Muscle layer of colon (tissue), 2 donors: ENCODE measurements around the gene CLIC3.

Experiments used
- H3K27ac ChIP-seq: one replicate; pipeline ENCODE4 v1.7.0; 2013; ENCODE audit warnings: low read depth, mild to moderate bottlenecking, low read length, moderate library complexity
- H3K27me3 ChIP-seq, 2 donors: one replicate each; pipeline ENCODE4 v1.7.0; 2013; ENCODE audit warnings: low read length in 2 of 2, mild to moderate bottlenecking in 2 of 2; ENCODE audit not compliant: insufficient read depth in 2 of 2, control insufficient read depth in 1 of 2
- H3K36me3 ChIP-seq: one replicate; pipeline ENCODE4 v1.7.0; 2013; ENCODE audit warnings: mild to moderate bottlenecking, low read length; ENCODE audit not compliant: insufficient read depth
- H3K4me1 ChIP-seq: one replicate; pipeline ENCODE4 v1.7.0; 2013; ENCODE audit warnings: mild to moderate bottlenecking, low read length; ENCODE audit not compliant: insufficient read depth
- H3K4me3 ChIP-seq, 2 donors: one replicate each; pipeline ENCODE4 v1.7.0; 2013; ENCODE audit warnings: low read length in 2 of 2, low read depth in 1 of 2, mild to moderate bottlenecking in 1 of 2, moderate library complexity in 1 of 2
- H3K9ac ChIP-seq: one replicate; pipeline ENCODE4 v1.7.0; 2013; ENCODE audit warnings: low read length
- H3K9me3 ChIP-seq: one replicate; pipeline ENCODE4 v1.7.0; 2013; ENCODE audit warnings: mild to moderate bottlenecking, low read length
- donor health status: abdominal sarcoma.
- donor health status: Adenocarcinoma of cecum.

CLIC3 gene

GRCh38 chr9:136974817-136975535, 21.4 kb downstream of the CLIC3 start:
- Histone ChIP-seq H3K4me3 (no peak overlapping the region), H3K9ac (no peak overlapping the region), H3K27ac (no peak overlapping the region), H3K36me3 (no peaks in the 10 kb centered on the region), H3K4me1 (no peaks in the 10 kb centered on the region), H3K27me3 (peaks cover 0 to 14% of the 10 kb centered on the region in 2 donors), H3K9me3 (no peaks in the 10 kb centered on the region)

DNA sequence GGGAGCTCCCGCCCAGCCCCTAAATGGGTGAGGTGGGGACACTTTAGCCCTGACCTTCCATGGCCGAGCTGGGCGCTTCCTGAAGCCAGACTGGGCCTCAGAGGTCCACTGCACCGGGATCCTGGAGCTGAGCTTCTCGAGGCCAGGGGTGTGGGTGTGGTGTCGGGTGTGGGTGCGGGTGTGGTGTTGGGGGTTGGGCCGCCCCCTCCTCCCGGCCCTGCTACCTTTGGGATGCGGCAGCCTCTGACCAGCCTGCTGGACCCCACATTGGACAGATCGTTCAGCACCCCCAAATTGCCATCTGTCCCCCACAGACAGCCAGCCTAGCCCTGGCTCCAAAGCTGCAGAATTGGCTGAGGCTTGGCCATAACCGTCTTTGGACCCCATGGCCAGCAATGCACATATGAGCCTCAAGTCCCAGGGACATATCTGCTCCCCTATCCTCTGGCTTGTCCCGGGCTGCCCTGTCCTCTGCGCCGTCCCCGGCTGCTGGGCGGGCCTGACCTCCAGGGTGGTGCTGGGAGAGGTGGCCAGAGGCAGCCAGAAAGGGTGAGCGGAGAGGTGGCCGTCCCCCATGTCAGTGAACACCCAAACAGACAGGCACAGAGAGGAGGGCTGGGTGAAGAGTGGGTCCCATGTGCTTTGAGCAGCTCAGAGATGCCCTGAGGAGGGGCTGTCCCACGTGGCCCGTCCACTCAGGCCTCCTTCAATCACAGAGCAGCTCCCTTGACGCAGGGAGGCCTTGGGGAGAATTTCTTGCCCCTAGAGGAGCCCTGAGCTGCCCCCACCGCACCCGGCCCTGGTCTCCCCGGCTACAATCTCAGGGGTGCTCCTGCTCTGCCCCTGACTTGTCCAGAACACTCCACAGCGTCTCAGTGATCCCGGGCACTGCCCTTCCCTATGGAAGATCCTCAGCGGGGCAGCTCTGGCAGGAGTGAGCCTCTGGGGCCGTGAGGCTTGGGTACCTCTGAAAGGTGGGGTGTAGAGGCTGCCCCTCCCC, 22.4 kb downstream of the CLIC3 start:
- Histone ChIP-seq H3K27ac (no peak overlapping the region), H3K4me3 (no peak overlapping the region), H3K9me3 (no peaks in the 10 kb centered on the region), H3K27me3 (peaks cover 0 to 21% of the 10 kb centered on the region in 2 donors), H3K4me1 (no peaks in the 10 kb centered on the region), H3K9ac (no peak overlapping the region), H3K36me3 (no peaks in the 10 kb centered on the region)

DNA sequence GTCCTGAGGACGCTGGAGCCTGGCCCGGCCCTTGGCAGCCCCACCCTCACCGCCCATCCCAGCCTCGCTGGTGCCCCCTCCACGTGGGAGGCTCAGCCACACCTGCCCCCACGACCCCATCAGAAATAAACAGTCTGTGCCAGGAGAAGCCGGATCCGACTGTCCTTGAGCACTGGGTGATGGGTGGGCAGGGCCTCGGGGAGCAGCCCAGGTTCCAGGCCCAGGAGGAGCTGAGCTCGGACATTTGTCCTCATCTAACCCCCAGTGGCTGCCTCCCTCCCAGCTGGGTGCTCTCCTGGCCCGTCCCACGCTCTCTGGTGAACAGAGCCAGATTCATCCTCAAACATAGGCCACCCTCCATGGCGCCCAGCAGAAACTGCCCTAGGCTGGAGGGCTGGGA, 23.6 kb downstream of the CLIC3 start:
- no peaks in the 10 kb centered on the region for H3K4me1 ChIP-seq
- H3K27me3 ChIP-seq = peaks cover 0 to 18% of the 10 kb centered on the region in 2 donors
- no peak overlapping the region for H3K9ac ChIP-seq
- H3K36me3 ChIP-seq = no peaks in the 10 kb centered on the region
- no peak overlapping the region for H3K4me3 ChIP-seq
- H3K9me3 ChIP-seq = no peaks in the 10 kb centered on the region
- H3K27ac ChIP-seq = no peak overlapping the region

- no peak overlapping the region for H3K27ac ChIP-seq
- no peaks in the 10 kb centered on the region for H3K9me3 ChIP-seq
- no peak overlapping the region for H3K4me3 ChIP-seq
- H3K36me3 ChIP-seq = no peaks in the 10 kb centered on the region
- H3K9ac ChIP-seq = no peak overlapping the region
- peaks cover 0 to 15% of the 10 kb centered on the region in 2 donors for H3K27me3 ChIP-seq
- H3K4me1 ChIP-seq = no peaks in the 10 kb centered on the region
Measured at GRCh38 chr9:136972335-136972734, 24.0 kb downstream of the CLIC3 start.

DNA sequence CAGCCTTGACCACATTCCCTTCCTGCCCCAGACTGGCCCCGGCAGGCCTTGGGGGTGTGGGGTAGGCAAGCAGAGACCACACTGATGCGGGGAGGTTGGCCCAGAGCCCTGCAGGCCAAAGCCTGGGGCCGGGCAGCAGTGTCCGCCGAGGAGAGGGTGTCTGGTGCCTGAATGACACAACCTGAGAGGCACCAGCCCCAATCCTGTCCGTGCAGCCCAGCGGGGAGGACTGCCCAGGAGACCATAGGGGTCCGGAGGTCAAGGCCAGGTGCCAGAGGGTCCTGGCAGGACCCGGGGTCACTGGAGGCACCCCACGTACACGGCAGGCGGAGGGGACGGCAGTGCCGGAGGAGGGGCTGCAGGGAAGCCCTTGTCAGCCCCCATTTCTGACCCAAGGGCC, 24.6 kb downstream of the CLIC3 start:
- peaks cover 0 to 11% of the 10 kb centered on the region in 2 donors for H3K27me3 ChIP-seq
- no peaks in the 10 kb centered on the region for H3K4me1 ChIP-seq

GRCh38 chr9:136970361-136970760, 26.0 kb downstream of the CLIC3 start:
- H3K27ac ChIP-seq = no peak overlapping the region
- no peaks in the 10 kb centered on the region for H3K36me3 ChIP-seq
- H3K4me1 ChIP-seq = no peaks in the 10 kb centered on the region
- no peak overlapping the region for H3K9ac ChIP-seq
- no peak overlapping the region for H3K4me3 ChIP-seq
- H3K9me3 ChIP-seq = no peaks in the 10 kb centered on the region
- peaks cover 0 to 11% of the 10 kb centered on the region in 2 donors for H3K27me3 ChIP-seq

More for the DNA sequence above, 24.6 kb downstream of the CLIC3 start:
- H3K27ac ChIP-seq = no peak overlapping the region
- no peaks in the 10 kb centered on the region for H3K36me3 ChIP-seq
- no peak overlapping the region for H3K9ac ChIP-seq
- no peak overlapping the region for H3K4me3 ChIP-seq
- H3K9me3 ChIP-seq = no peaks in the 10 kb centered on the region

- Histone ChIP-seq H3K27me3 (peaks cover 0 to 11% of the 10 kb centered on the region in 2 donors), H3K9ac (no peak overlapping the region), H3K4me3 (no peak overlapping the region), H3K4me1 (no peaks in the 10 kb centered on the region), H3K36me3 (no peaks in the 10 kb centered on the region), H3K27ac (no peak overlapping the region), H3K9me3 (no peaks in the 10 kb centered on the region)
Measured at GRCh38 chr9:136969774-136970173, 26.6 kb downstream of the CLIC3 start.

- Histone ChIP-seq H3K4me3 (no peak overlapping the region), H3K9ac (no peak overlapping the region), H3K27ac (no peak overlapping the region), H3K4me1 (no peaks in the 10 kb centered on the region), H3K27me3 (peaks cover 0 to 11% of the 10 kb centered on the region in 2 donors), H3K9me3 (no peaks in the 10 kb centered on the region), H3K36me3 (no peaks in the 10 kb centered on the region)
Measured at GRCh38 chr9:136969150-136969549, 27.2 kb downstream of the CLIC3 start.

- no peak overlapping the region for H3K9ac ChIP-seq
- H3K4me1 ChIP-seq = no peaks in the 10 kb centered on the region
- H3K27ac ChIP-seq = no peak overlapping the region
- H3K27me3 ChIP-seq = peaks cover 0 to 11% of the 10 kb centered on the region in 2 donors
- H3K4me3 ChIP-seq = no peak overlapping the region
- H3K9me3 ChIP-seq = no peaks in the 10 kb centered on the region
- H3K36me3 ChIP-seq = no peaks in the 10 kb centered on the region
Measured at GRCh38 chr9:136968333-136969127, 27.8 kb downstream of the CLIC3 start.

DNA sequence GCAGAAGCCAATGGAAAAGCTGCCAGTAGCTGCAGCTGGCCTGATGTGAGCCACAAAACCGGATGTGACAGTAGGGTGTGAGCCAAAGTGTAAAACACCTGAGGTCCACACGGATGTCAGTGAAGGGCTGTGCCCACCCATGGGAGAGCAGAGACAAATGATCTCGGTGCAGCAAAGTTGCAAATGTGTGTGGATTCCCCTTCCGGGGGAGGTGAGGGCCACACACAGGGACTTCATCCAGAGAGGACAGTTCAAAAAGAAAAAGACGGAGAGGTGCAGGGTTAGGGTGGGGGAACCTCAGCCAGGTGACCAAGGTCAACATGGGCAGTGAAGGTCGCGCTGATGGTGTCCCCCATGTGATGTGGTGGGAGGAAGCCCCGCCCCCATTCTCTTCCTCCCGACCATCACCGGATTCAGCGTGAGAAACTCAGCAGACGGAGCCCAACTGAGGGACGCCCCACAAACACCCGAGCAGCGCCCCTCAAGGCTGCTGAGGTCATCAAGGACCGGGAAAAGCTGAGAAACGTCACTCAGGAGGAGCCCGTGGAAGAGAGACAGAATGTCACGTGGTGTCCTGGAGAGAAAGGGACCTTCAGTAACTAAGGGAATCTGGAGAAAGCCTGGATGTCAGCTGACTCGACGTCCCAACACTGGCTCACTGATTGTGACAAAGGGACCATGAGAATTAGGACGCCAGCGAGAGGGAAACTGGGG, 30.4 kb downstream of the CLIC3 start:
- Histone ChIP-seq H3K27ac (no peak overlapping the region), H3K9ac (no peak overlapping the region), H3K4me3 (no peak overlapping the region), H3K4me1 (no peaks in the 10 kb centered on the region), H3K36me3 (no peaks in the 10 kb centered on the region), H3K27me3 (peaks cover 0 to 11% of the 10 kb centered on the region in 2 donors), H3K9me3 (no peaks in the 10 kb centered on the region)
